Thymus (tissue), 14 donors: ENCODE data around the gene ATXN10. TPM values are rescaled to one million over a fixed set of nuclear protein-coding genes. Genes with fewer than 3 reads are reported as not detected.
"Not testable (repeated sequence)": the region's sequence is repeated elsewhere in the genome, so short reads cannot be mapped to it uniquely, and the experiment has no call there.

Experiments
- DNase-seq, 9 donors: peaks; one replicate each; pipeline ENCODE4 v3.0.0-alpha.2; 2013; ENCODE audit warnings: low spot score in 9 of 9, low read depth in 6 of 9, missing footprints in 1 of 9
- H3K27ac ChIP-seq, 2 donors: one replicate each; pipeline ENCODE4 v1.5.1; 2013; ENCODE audit warnings: control low read depth in 1 of 2, low read depth in 1 of 2, low read length in 1 of 2, mild to moderate bottlenecking in 1 of 2, moderate library complexity in 1 of 2
- H3K27me3 ChIP-seq, 2 donors: one replicate each; pipeline ENCODE4 v1.5.1; 2013; ENCODE audit warnings: low read length in 1 of 2; ENCODE audit not compliant: control insufficient read depth in 2 of 2, insufficient read depth in 1 of 2
- H3K36me3 ChIP-seq, 2 donors: one replicate each; pipeline ENCODE4 v1.5.1; 2013; ENCODE audit warnings: low read length in 1 of 2, mild to moderate bottlenecking in 1 of 2, moderate library complexity in 1 of 2; ENCODE audit not compliant: control insufficient read depth in 2 of 2, insufficient read depth in 2 of 2
- H3K4me1 ChIP-seq, 2 donors: one replicate each; pipeline ENCODE4 v1.5.1; 2013; ENCODE audit warnings: low read length in 2 of 2; ENCODE audit not compliant: control insufficient read depth in 2 of 2, insufficient read depth in 2 of 2
- H3K4me3 ChIP-seq, 2 donors: one replicate each; pipeline ENCODE4 v1.5.1; 2013; ENCODE audit warnings: low read length in 2 of 2, control low read depth in 1 of 2, mild to moderate bottlenecking in 1 of 2
- H3K9me3 ChIP-seq, 2 donors: one replicate each; pipeline ENCODE4 v1.5.1; 2013; ENCODE audit warnings: low read length in 1 of 2, mild to moderate bottlenecking in 1 of 2; ENCODE audit not compliant: control insufficient read depth in 2 of 2, insufficient read depth in 1 of 2
- WGBS: extraction: QIAGEN DNeasy Blood & Tissue Kit; methylation state at CpG from one replicate; pipeline ENCODE4 v1.1.7; 2013; 5-methylcytosine and 5-hydroxymethylcytosine counted together
- long read RNA-seq, 10 donors: transcript quantifications; one replicate each; lab custom pipeline, GENCODE V29; 2026
- polyA plus RNA-seq: library from polyadenylated mRNA; stranded (reverse); fragments of 200-250 nt; gene quantifications from one replicate; pipeline ENCODE4 v1.2.3, GENCODE V29; 2013
- total RNA-seq: library from RNA; stranded (reverse); fragments of 120-200 nt; gene quantifications from one replicate; pipeline ENCODE4 v1.2.4, GENCODE V29; 2013
- donor health status: healthy.

The ATXN10 gene, protein sequence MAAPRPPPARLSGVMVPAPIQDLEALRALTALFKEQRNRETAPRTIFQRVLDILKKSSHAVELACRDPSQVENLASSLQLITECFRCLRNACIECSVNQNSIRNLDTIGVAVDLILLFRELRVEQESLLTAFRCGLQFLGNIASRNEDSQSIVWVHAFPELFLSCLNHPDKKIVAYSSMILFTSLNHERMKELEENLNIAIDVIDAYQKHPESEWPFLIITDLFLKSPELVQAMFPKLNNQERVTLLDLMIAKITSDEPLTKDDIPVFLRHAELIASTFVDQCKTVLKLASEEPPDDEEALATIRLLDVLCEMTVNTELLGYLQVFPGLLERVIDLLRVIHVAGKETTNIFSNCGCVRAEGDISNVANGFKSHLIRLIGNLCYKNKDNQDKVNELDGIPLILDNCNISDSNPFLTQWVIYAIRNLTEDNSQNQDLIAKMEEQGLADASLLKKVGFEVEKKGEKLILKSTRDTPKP
- 111 TPM for total RNA-seq
- polyA plus RNA-seq = 86.7 TPM
- long read RNA-seq, donor 1, transcript ATXN10-201 (12 exons, 3,329 nt) = major isoform, 5 of 5 reads
- long read RNA-seq, donor 1, partial matches to known transcripts = 0 of 5 reads
- long read RNA-seq, donor 1, other reads (novel, unspliced or antisense) = 0 of 5 reads
- long read RNA-seq, donor 2, transcript ATXN10-201 (12 exons, 3,329 nt) = major isoform, 65 of 76 reads
- long read RNA-seq, donor 2, partial matches to known transcripts = 11 of 76 reads
- long read RNA-seq, donor 2, other reads (novel, unspliced or antisense) = 0 of 76 reads
- long read RNA-seq, donor 3, transcript ATXN10-201 (12 exons, 3,329 nt) = major isoform, 94 of 108 reads
- long read RNA-seq, donor 3, partial matches to known transcripts = 14 of 108 reads
- long read RNA-seq, donor 3, other reads (novel, unspliced or antisense) = 0 of 108 reads
- long read RNA-seq, donor 4, transcript ATXN10-201 (12 exons, 3,329 nt) = major isoform, 26 of 39 reads
- long read RNA-seq, donor 4, partial matches to known transcripts = 13 of 39 reads
- long read RNA-seq, donor 4, other reads (novel, unspliced or antisense) = 0 of 39 reads
- long read RNA-seq, donor 5, transcript ATXN10-201 (12 exons, 3,329 nt) = major isoform, 56 of 88 reads
- long read RNA-seq, donor 5, partial matches to known transcripts = 32 of 88 reads
- long read RNA-seq, donor 5, other reads (novel, unspliced or antisense) = 0 of 88 reads
- long read RNA-seq, donor 6, transcript ATXN10-201 (12 exons, 3,329 nt) = major isoform, 43 of 50 reads
- long read RNA-seq, donor 6, partial matches to known transcripts = 6 of 50 reads
- long read RNA-seq, donor 6, other reads (novel, unspliced or antisense) = 0 of 50 reads
- long read RNA-seq, donor 7, transcript ATXN10-201 (12 exons, 3,329 nt) = major isoform, 43 of 69 reads
- long read RNA-seq, donor 7, partial matches to known transcripts = 26 of 69 reads
- long read RNA-seq, donor 7, other reads (novel, unspliced or antisense) = 0 of 69 reads
- long read RNA-seq, donor 8, transcript ATXN10-201 (12 exons, 3,329 nt) = major isoform, 25 of 25 reads
- long read RNA-seq, donor 8, partial matches to known transcripts = 0 of 25 reads
- long read RNA-seq, donor 8, other reads (novel, unspliced or antisense) = 0 of 25 reads
- long read RNA-seq, donor 9, transcript ATXN10-201 (12 exons, 3,329 nt) = major isoform, 20 of 28 reads
- long read RNA-seq, donor 9, partial matches to known transcripts = 8 of 28 reads
- long read RNA-seq, donor 9, other reads (novel, unspliced or antisense) = 0 of 28 reads
- long read RNA-seq, donor 10, transcript ATXN10-201 (12 exons, 3,329 nt) = major isoform, 35 of 45 reads
- long read RNA-seq, donor 10, partial matches to known transcripts = 10 of 45 reads
- long read RNA-seq, donor 10, other reads (novel, unspliced or antisense) = 0 of 45 reads

DNA sequence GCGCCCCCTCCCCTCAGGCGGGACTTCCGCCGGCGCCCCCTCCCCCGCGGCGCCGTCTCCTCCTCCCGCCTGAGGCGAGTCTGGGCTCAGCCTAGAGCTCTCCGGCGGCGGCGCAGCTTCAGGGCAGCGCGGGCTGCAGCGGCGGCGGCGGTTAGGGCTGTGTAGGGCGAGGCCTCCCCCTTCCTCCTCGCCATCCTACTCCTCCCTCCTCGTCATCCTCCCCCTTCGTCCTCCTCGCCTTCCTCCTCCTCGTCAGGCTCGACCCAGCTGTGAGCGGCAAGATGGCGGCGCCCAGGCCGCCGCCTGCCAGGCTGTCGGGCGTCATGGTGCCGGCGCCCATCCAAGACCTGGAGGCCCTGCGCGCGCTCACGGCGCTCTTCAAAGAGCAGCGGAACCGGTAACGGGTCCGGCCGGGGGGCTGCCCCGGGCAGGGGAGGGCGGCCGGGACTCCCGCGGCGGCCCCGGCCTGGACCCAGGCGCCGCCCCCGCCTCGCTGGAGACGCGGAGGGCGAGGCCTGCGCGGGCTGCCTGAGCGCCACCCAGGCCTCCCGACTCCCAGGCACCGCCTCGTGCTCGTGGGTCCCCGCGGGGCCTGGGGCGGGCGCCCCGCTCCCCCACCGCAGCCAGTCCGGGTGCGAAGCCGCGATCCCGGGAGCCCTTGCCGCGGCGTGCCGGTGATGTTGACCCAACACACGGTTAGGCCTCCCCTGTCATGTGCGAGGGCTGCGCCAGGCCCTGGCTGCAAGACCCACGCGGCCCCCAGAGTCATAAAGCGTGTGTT is at the start of gene ATXN10:
Gene ATXN10, plus strand, starts transcription at position 52 of the 781 bp plus-strand sequence. Its CDS starts 230 bp downstream, at position 282.
- Histone ChIP-seq H3K27me3 (no peaks in the 10 kb centered on the region), H3K9me3 (no peaks in the 10 kb centered on the region), H3K36me3 (no peaks in the 10 kb centered on the region), H3K4me3 (peak within 1 kb of the TSS; percentile 75 to 76), H3K27ac (peak within 1 kb of the TSS; percentile 84 to 86), H3K4me1 (peaks cover 13 to 15% of the 10 kb centered on the region in 2 donors)
- peak; percentile 56 to 91 (median 72) for DNase-seq
- under 1% methylated on average over 89 of the region's 89 CpGs for WGBS

DNA sequence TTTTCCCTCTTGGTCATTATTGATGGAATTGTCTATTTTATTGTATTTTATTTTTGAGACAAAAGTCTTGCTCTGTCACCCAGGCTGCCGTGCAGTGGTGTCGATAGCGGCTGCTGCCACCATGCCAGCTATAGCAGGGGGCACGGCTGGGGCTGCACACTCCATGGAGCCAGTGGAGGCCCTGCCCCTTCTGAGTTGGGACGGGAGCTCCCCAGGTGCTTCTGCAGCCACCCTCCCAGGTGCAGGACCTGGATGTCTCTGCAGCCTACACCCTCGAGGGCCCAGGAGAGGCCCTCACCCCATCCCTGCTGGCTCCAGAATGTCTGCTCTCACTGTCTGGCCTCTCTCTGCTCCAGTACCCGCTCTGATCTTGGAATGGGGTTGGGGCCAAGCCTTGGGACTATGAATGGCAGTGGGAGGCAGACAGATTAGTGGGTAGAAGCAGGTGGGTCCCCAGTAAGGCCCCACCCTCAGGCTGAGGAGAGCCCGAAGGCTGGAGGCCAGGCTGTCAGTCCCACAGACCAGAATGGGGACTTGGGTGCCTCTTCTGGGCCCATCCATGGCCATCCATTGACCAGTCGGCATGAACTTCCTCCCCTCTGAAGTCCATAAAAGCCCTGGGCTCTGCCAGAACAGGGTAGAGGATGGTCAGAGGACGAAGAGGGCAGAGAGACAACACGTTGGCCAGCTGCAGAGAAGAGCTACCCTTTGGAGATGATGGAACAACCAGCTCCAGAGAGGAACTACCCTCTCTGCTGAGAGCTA is 49.6 kb upstream of the ATXN10 start:
- Histone ChIP-seq H3K4me3 (no peak overlapping the region), H3K27me3 (no peaks in the 10 kb centered on the region), H3K9me3 (no peaks in the 10 kb centered on the region), H3K36me3 (no peaks in the 10 kb centered on the region), H3K4me1 (no peaks in the 10 kb centered on the region), H3K27ac (no peak overlapping the region)
- DNase-seq = no peak
- 92% methylated on average over 11 of the region's 11 CpGs for WGBS

DNA sequence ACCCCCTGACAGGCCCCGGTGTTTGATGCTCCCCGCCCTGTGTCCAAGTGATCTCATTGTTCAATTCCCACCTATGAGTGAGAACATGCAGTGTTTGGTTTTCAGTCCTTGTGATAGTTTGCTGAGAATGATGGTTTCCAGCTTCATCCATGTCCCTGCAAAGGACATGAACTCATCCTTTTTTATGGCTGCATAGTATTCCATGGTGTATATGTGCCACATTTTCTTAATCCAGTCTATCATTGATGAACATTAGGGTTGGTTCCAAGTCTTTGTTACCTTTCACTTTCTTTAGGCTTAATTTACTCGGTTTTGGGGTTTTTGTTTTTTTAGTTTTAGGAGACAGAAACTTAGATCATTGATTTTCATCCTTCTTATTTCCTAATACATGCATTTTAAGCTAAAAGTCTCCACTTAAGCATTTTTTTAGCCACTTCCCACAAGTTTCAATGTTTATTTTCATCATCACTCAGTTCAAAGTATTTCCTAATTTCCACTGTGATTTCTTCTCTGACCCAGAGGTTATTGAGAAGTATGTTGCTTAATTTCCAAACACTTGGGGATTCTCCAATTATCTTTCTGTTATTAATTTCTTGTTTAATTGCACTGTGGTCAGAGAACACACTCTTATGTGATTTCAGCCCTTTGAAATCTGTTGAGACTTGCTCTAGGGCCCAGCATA is 48.0 kb upstream of the ATXN10 start:
- H3K36me3 ChIP-seq, H3K27ac ChIP-seq, H3K4me1 ChIP-seq, H3K9me3 ChIP-seq, H3K4me3 ChIP-seq, H3K27me3 ChIP-seq, DNase-seq: not testable (repeated sequence)
- 79% methylated on average over 3 of the region's 3 CpGs for WGBS

DNA sequence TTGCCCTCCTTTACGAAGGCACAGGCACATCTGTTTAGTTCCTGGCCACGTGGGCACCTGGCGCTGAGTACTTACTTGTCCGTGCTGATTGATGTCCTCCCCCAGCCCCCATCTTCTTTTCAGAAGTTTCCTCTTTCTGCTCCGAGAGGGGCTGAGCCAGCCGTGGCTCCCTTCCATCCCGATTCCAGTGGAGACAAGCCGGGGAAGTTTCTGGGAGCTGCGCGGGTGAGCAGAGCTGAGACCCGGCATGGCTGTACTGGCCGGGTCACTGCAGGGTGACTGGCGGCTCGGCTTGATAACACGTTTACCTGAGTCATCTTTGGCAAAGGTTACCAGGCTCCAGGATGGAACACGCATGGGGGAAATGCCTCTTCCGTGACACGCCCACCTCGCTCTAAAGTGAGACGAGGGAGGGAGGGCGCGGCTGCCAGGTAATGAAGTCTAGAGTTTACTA is 45.4 kb upstream of the ATXN10 start:
- no peak overlapping the region for H3K4me3 ChIP-seq
- H3K9me3 ChIP-seq = no peaks in the 10 kb centered on the region
- DNase-seq = no peak
- H3K4me1 ChIP-seq = no peaks in the 10 kb centered on the region
- no peaks in the 10 kb centered on the region for H3K36me3 ChIP-seq
- peaks cover 0 to 16% of the 10 kb centered on the region in 2 donors for H3K27me3 ChIP-seq
- 85% methylated on average over 22 of the region's 22 CpGs for WGBS
- H3K27ac ChIP-seq = no peak overlapping the region

DNA sequence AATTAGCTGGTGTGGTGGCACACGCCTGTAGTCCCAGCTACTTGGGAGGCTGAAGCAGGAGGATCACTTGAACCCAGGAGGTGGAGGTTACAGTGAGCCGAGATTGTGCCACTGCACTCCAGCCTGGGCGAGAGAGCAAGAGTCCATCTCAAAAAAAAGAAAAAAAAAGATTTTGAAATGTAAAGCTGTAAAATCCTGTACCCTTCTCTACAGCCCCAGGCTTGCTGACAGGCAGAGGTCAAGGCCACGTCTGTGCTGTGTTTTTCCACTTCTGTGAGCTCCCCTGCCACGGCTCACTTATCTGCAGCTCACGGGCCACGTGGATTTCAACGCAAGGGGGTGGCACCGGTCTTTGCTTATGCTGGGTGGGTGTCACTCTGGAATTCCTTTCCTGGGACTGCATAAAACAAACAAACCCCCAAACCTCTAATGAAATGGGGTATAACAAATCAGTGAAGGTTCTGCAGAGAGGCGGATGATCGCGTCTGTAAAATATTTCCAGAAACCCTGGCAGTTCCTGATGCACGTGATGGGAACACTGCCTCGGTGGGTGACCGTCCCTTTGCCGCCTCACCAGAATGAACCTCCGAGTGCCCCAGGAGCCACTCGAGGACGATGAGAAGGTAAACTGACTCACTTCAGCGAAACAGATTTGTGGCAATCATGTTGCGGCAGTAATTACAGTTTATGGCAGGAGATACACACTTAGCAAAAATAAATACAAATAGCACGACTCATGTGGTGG is 44.0 kb upstream of the ATXN10 start:
- Histone ChIP-seq H3K27ac (no peak overlapping the region), H3K4me1 (no peaks in the 10 kb centered on the region), H3K9me3 (no peaks in the 10 kb centered on the region), H3K27me3 (peaks cover 0 to 30% of the 10 kb centered on the region in 2 donors), H3K36me3 (no peaks in the 10 kb centered on the region), H3K4me3 (no peak overlapping the region)
- no peak for DNase-seq
- WGBS = 96% methylated on average over 22 of the region's 22 CpGs

DNA sequence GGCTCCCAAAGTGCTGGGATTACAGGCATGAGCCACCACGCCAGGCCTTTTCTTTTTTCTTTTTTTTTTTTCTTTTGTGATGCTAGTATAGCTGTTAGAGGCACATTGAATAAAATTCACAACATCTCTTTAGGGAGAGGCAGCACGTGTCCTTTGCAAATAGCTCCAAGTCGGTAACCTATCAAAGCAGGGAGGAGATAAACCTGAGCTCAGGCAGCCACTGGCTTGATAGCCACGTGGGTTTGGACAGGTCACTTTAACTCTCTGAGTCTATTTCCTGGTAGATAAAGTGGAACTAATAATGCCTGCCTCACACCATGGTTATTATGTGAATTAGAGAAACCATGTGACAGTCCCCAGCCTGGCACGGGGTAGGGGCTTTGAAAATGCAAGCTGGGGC is 43.1 kb upstream of the ATXN10 start:
- WGBS = 77% methylated on average over 5 of the region's 5 CpGs
- H3K27me3 ChIP-seq = peaks cover 0 to 39% of the 10 kb centered on the region in 2 donors

More for the DNA sequence above, 43.1 kb upstream of the ATXN10 start:
- no peaks in the 10 kb centered on the region for H3K4me1 ChIP-seq
- H3K4me3 ChIP-seq = no peak overlapping the region
- no peaks in the 10 kb centered on the region for H3K36me3 ChIP-seq
- no peaks in the 10 kb centered on the region for H3K9me3 ChIP-seq
- no peak for DNase-seq
- H3K27ac ChIP-seq = no peak overlapping the region
